Psoas muscle (tissue), 8 donors: ENCODE results near the gene HDAC5. TPM values are rescaled to one million over a fixed set of nuclear protein-coding genes. Genes with fewer than 3 reads are reported as not detected.

Experiments
- ATAC-seq, 4 donors: fragments of 200-7000 bp; cut with Tn5 transposase; one replicate each; pipeline ENCODE4 v1.9.1; 2020; ENCODE audit warnings: moderate library complexity in 3 of 4, mild to moderate bottlenecking in 2 of 4
- DNase-seq, 2 donors: peaks; one replicate each; pipeline ENCODE4 v3.0.0-alpha.2; 2020
- H3K27ac ChIP-seq: fragments of 200-600 bp; one replicate; pipeline ENCODE4 v1.8.0; 2022
- H3K27me3 ChIP-seq, 3 donors: fragments of 200-600 bp in 1 of 3; one replicate each; pipeline versions ENCODE4 v1.6.1 to v1.8.0; 2013 to 2022; ENCODE audit warnings: low read length in 2 of 3, mild to moderate bottlenecking in 2 of 3, moderate library complexity in 1 of 3; ENCODE audit not compliant: insufficient read depth in 3 of 3
- H3K36me3 ChIP-seq, 2 donors: fragments of 200-600 bp in 1 of 2; one replicate each; pipeline versions ENCODE4 v1.6.1 to v1.8.0; 2013 to 2022; ENCODE audit warnings: low read depth in 1 of 2, mild to moderate bottlenecking in 1 of 2, moderate library complexity in 1 of 2; ENCODE audit not compliant: insufficient read depth in 1 of 2
- H3K4me1 ChIP-seq: fragments of 200-600 bp; one replicate; pipeline ENCODE4 v1.8.0; 2022
- H3K4me3 ChIP-seq: fragments of 200-600 bp; one replicate; pipeline ENCODE4 v1.8.0; 2022; ENCODE audit warnings: mild to moderate bottlenecking
- H3K9me3 ChIP-seq: fragments of 200-600 bp; one replicate; pipeline ENCODE4 v1.8.0; 2022
- WGBS, 3 donors: extraction: QIAGEN DNeasy Blood & Tissue Kit; methylation state at CpG; one replicate each; pipeline versions ENCODE4 v1.1.6 to v1.1.7; 2013; 5-methylcytosine and 5-hydroxymethylcytosine counted together
- intact Hi-C, 2 donors: fragments of 100-400 bp; cut with DNase I; formaldehyde crosslinking; loops; one replicate each; pipeline versions ENCODE4 v1.11.0 to v1.14.2; 2022
- polyA plus RNA-seq, 3 donors: library from polyadenylated mRNA; stranded (reverse); fragments of 200-250 nt; gene quantifications; one replicate each; pipeline ENCODE4 v1.2.3, GENCODE V29; 2013
- total RNA-seq, 4 donors: library from RNA; stranded (reverse); fragmentation: NEBNext Ultra II Directional in 2 of 4; extraction: Animal tissue kit (Norgen Biotek cat#: 25700) in 2 of 4; gene quantifications; one replicate each; pipeline versions ENCODE4 v1.2.1 to v1.2.4, GENCODE V29; 2021 to 2023
- TF ChIP-seq, protein P1 (sequence below): fragments of 200-600 bp; IDR thresholded peaks from one replicate; pipeline ENCODE4 v1.8.0; 2022; ENCODE audit warnings: antibody characterized with exemption
- donor health status: healthy with polysubstance abuse.
- donor health status: DM: no; HTN: no; CAD: no; lungs with moderate emphysema.
- donor health status: Bipolar disorder and iron deficiency.
- donor health status: healthy.
- donor health status: DM: yes; HTN: yes; CAD: no.
- donor health status: DM: no; HTN: no; CAD: no.
- donor health status: DM: no; HTN: no; CAD: no.
- donor health status: DM: yes; HTN: yes; CAD: no.

HDAC5 gene
- total and polyA plus RNA-seq, 7 donors = 8.8 to 75.6 (median 35.8) TPM

DNA sequence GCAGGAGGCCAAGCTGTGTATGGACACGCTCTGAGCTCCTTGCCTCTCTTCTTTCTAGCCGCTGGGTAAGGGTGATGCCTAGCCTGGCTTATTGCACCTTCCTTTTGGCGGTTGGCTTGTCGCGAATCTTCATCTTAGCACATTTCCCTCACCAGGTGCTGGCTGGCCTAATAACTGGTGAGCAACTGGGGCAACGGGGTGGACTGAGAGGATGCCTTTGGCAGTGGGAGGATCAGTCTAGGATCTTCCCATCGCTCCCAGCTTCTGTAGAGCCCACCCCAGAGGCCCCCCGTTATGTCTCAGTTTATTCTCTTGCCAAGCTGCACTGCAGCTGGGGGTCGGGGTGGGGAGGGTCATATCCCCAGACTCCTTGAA lies 48.5 kb downstream of the HDAC5 start:
- Histone ChIP-seq H3K9me3 (no peaks in the 10 kb centered on the region), H3K4me1 (peaks cover 15% of the 10 kb centered on the region), H3K36me3 (peaks cover 0 to 59% of the 10 kb centered on the region in 2 donors), H3K27me3 (no peaks in the 10 kb centered on the region), H3K27ac (no peak overlapping the region), H3K4me3 (no peak overlapping the region)
- ATAC-seq = no peak
- TF ChIP-seq, protein P1, sequence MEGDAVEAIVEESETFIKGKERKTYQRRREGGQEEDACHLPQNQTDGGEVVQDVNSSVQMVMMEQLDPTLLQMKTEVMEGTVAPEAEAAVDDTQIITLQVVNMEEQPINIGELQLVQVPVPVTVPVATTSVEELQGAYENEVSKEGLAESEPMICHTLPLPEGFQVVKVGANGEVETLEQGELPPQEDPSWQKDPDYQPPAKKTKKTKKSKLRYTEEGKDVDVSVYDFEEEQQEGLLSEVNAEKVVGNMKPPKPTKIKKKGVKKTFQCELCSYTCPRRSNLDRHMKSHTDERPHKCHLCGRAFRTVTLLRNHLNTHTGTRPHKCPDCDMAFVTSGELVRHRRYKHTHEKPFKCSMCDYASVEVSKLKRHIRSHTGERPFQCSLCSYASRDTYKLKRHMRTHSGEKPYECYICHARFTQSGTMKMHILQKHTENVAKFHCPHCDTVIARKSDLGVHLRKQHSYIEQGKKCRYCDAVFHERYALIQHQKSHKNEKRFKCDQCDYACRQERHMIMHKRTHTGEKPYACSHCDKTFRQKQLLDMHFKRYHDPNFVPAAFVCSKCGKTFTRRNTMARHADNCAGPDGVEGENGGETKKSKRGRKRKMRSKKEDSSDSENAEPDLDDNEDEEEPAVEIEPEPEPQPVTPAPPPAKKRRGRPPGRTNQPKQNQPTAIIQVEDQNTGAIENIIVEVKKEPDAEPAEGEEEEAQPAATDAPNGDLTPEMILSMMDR = no peak
- no peak for DNase-seq
- intact Hi-C loops = loop anchor here (5.0 kb wide), 2 partner anchors 32 to 37 kb away; no protein-coding TSS in a partner anchor
- 82 to 87% (median 83%) methylated on average over 9 of the region's 9 CpGs for WGBS, 3 donors

DNA sequence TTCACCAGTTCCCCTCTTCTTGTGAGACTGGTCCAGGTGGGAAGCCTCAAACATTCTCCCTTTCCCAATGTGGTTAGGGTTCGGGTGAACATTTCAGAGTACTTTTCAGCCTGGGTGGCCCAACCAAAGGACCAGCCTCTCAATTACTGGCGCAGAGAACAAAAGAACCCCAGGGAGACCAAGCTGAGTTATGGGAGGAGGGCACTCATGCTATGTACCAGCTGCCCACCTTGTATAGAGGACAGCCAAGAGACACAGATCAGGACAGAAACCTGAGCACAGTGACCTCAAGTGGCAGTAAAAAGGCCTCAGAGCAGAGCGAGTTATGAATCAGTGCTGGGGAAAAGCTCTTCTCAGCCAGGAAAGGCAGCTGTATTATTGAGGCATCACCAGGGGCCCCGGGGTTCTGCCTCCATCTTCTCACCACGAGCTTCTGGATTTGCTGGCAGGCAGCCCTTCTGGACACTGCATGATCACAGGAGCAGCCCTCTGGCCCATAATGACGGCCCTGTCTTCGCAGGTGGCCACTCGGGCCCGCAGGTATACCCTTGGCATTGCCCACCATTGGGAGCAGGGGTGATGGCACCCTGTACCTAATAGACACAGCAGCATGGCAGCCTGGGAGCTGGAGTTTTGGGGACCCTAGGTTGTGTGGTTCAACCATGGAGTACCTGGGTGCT lies 49.1 kb downstream of the HDAC5 start:
- WGBS, 3 donors = 48 to 61% (median 52%) methylated on average over 9 of the region's 9 CpGs
- peaks cover 0 to 54% of the 10 kb centered on the region in 2 donors for H3K36me3 ChIP-seq
- TF ChIP-seq, protein P1 = no peak
- intact Hi-C loops = loop anchor here (5.0 kb wide), 2 partner anchors 33 to 38 kb away; no protein-coding TSS in a partner anchor
- peaks cover 19% of the 10 kb centered on the region for H3K4me1 ChIP-seq
- no peak for DNase-seq
- ATAC-seq = peak in 2 of 4 donors; percentile 9 to 16
- H3K27ac ChIP-seq = no peak overlapping the region
- no peaks in the 10 kb centered on the region for H3K9me3 ChIP-seq
- H3K27me3 ChIP-seq = no peaks in the 10 kb centered on the region
- H3K4me3 ChIP-seq = no peak overlapping the region

GRCh38 chr17:44071772-44072171 lies 51.7 kb downstream of the HDAC5 start:
- peak overlapping the region; percentile 90 for H3K27ac ChIP-seq
- peak overlapping the region; percentile 87 for H3K4me3 ChIP-seq
- no peaks in the 10 kb centered on the region for H3K9me3 ChIP-seq
- TF ChIP-seq, protein P1 = no peak
- no peak for DNase-seq
- no peak for ATAC-seq
- H3K4me1 ChIP-seq = peaks cover 25% of the 10 kb centered on the region
- H3K27me3 ChIP-seq = no peaks in the 10 kb centered on the region
- WGBS, 3 donors = 46 to 52% (median 49%) methylated on average over 2 of the region's 2 CpGs
- intact Hi-C loops = loop anchor here (2.0 to 5.0 kb wide), 3 partner anchors 23 to 41 kb away; no protein-coding TSS in a partner anchor
- peaks cover 0 to 28% of the 10 kb centered on the region in 2 donors for H3K36me3 ChIP-seq

DNA sequence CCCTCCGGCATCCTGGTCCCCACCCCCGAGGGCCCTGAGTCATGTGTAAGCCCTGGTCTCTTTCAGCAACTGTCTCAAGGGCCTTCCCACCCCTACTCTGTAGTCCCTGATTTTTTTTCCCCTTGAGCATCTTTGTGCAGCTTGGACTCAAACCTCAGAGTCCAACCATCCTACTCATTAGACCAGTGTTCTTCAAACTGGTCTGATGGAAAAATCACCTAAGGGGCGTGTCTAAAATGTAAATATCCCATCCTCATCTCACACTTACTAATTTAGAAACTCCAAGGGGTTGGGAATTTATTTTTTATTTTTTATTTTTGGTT lies 52.3 kb downstream of the HDAC5 start:
- Histone ChIP-seq H3K36me3 (peaks cover 0 to 21% of the 10 kb centered on the region in 2 donors), H3K27ac (peak overlapping the region; percentile 90), H3K9me3 (no peaks in the 10 kb centered on the region), H3K4me1 (peaks cover 25% of the 10 kb centered on the region), H3K4me3 (peak overlapping the region; percentile 87), H3K27me3 (no peaks in the 10 kb centered on the region)
- WGBS, 3 donors = 3 to 4% (median 4%) methylated on average over 3 of the region's 3 CpGs
- ATAC-seq (no peak), DNase-seq (no peak)
- TF ChIP-seq, protein P1 = no peak
- intact Hi-C loops = loop anchor here (2.0 to 5.0 kb wide), 3 partner anchors 24 to 41 kb away; no protein-coding TSS in a partner anchor
